Keratinocyte (primary cell): ENCODE results near the gene FXYD5. TPM values are rescaled to one million over a fixed set of nuclear protein-coding genes. Genes with fewer than 3 reads are reported as not detected.
A peak's percentile ranks its signal among the peaks of the same experiment; 100 is the strongest.

Experiments
- DNase-seq: peaks from one replicate; pipeline ENCODE4 v3.0.0-alpha.2; 2011; ENCODE audit warnings: low read depth, missing footprints, low spot score
- FAIRE-seq: peaks from 2 replicates; lab custom pipeline; 2011; peaks lifted over from hg19 to GRCh38; lab: Jason Lieb, UNC
- H2AFZ ChIP-seq: 2 replicates; pipeline ENCODE4 v1.6.0; 2012; ENCODE audit warnings: low read length, control low read depth, inconsistent platforms; ENCODE audit not compliant: control insufficient read depth
- H3K27ac ChIP-seq: 2 replicates; pipeline ENCODE4 v1.5.1; 2011; ENCODE audit warnings: low read length; ENCODE audit not compliant: control insufficient read depth, insufficient read depth
- H3K27me3 ChIP-seq: 3 replicates; pipeline ENCODE4 v1.6.0; 2011; ENCODE audit warnings: low read length; ENCODE audit not compliant: control insufficient read depth, insufficient read depth; ENCODE audit errors: extremely low read depth
- H3K36me3 ChIP-seq, 2 experiments: 2 replicates in 1 of 2; 3 replicates in 1 of 2; pipeline ENCODE4 v1.5.1; 2011; ENCODE audit warnings: low read length in 2 of 2, mild to moderate bottlenecking in 1 of 2; ENCODE audit not compliant: control insufficient read depth in 2 of 2, insufficient read depth in 2 of 2; ENCODE audit errors: extremely low read depth in 1 of 2
- H3K4me1 ChIP-seq: 3 replicates; pipeline ENCODE4 v1.5.1; 2011; ENCODE audit warnings: low read length; ENCODE audit not compliant: control insufficient read depth, insufficient read depth; ENCODE audit errors: extremely low read depth
- H3K4me2 ChIP-seq: 3 replicates; pipeline ENCODE4 v1.6.0; 2011; ENCODE audit warnings: low read depth, low read length; ENCODE audit not compliant: control insufficient read depth, insufficient read depth; ENCODE audit errors: extremely low read depth
- H3K4me3 ChIP-seq, 3 experiments: fragments of 200-600 bp in 1 of 3; sonication (generic) in 1 of 3; 2 replicates in 2 of 3; 3 replicates in 1 of 3; pipeline ENCODE4 v1.5.1; 2011 to 2016; ENCODE audit warnings: low read length in 3 of 3, mild to moderate bottlenecking in 3 of 3, control low read depth in 2 of 3, inconsistent platforms in 1 of 3, low read depth in 1 of 3, mixed read lengths in 1 of 3, mixed run types in 1 of 3, moderate library complexity in 1 of 3; ENCODE audit not compliant: control insufficient read depth in 2 of 3, insufficient read depth in 2 of 3; ENCODE audit errors: extremely low read depth in 1 of 3
- H3K79me2 ChIP-seq: 2 replicates; pipeline ENCODE4 v1.6.0; 2012; ENCODE audit warnings: low read length; ENCODE audit not compliant: control insufficient read depth, insufficient read depth
- H3K9ac ChIP-seq: 3 replicates; pipeline ENCODE4 v1.6.0; 2011; ENCODE audit warnings: low read length; ENCODE audit not compliant: control insufficient read depth, insufficient read depth; ENCODE audit errors: extremely low read depth
- H3K9me1 ChIP-seq: 3 replicates; pipeline ENCODE4 v1.6.0; 2011; ENCODE audit warnings: low read length; ENCODE audit not compliant: control insufficient read depth, insufficient read depth; ENCODE audit errors: extremely low read depth
- H3K9me3 ChIP-seq: 2 replicates; pipeline ENCODE4 v1.5.1; 2012; ENCODE audit warnings: low read depth, low read length; ENCODE audit not compliant: control insufficient read depth
- H4K20me1 ChIP-seq: 3 replicates; pipeline ENCODE4 v1.6.0; 2011; ENCODE audit warnings: low read length; ENCODE audit not compliant: control insufficient read depth, insufficient read depth; ENCODE audit errors: extremely low read depth
- CTCF ChIP-seq, 3 experiments: IDR thresholded peaks in 1 of 3; conservative IDR thresholded peaks in 1 of 3; optimal IDR thresholded peaks in 1 of 3; 2 replicates in 2 of 3; 3 replicates in 1 of 3; pipeline versions ENCODE3 to v1.5.1; 2011; ENCODE audit warnings: low read length in 3 of 3, mild to moderate bottlenecking in 3 of 3, moderate library complexity in 2 of 3, control low read depth in 1 of 3, inconsistent platforms in 1 of 3; ENCODE audit not compliant: insufficient read depth in 2 of 3; ENCODE audit errors: extremely low read depth in 1 of 3
- EZH2 ChIP-seq: IDR thresholded peaks from one replicate; pipeline ENCODE4 v1.6.1; 2012; ENCODE audit warnings: inconsistent platforms, mild to moderate bottlenecking, low read length, moderate library complexity
- dilution Hi-C: fragments of 300-500 bp; cut with MboI; formaldehyde crosslinking; loops from one replicate; pipeline ENCODE4 v1.7.0; 2020; ENCODE audit warnings: low sequenced_read_pairs; ENCODE audit not compliant: extremely low pct_ligation_motif_present
- polyA plus RNA-seq, 5 experiments: library from polyadenylated mRNA; depleted of rRNA in 3 of 5; stranded (reverse) in 3 of 5; stranded (forward) in 1 of 5; unstranded in 1 of 5; fragments of >200 nt; gene quantifications; 1 replicate in 1 of 5; 2 replicates in 3 of 5; 3 replicates in 1 of 5; pipeline versions ENCODE4 v1.2.1 to v1.2.3, GENCODE V29; 2011 to 2012; ENCODE audit warnings: missing spikeins in 2 of 5, low read depth in 1 of 5, low replicate concordance in 1 of 5

The FXYD5 gene
- polyA plus RNA-seq, 1 donor (not counting 4 experiments of a cell fraction or from before 2014, with no cell fraction given): 122 TPM

GRCh38 chr19:35143231-35143715, 11.3 kb upstream of the FXYD5 start, which contains the start of gene FXYD7:
TSS of gene FXYD7 (plus strand) at chr19:35143255. CDS start at chr19:35143334, 79 bp downstream.
- Histone ChIP-seq H3K4me3 (no peak within 1 kb of the TSS), H2AFZ (no peak within 1 kb of the TSS)
- FAIRE-seq: no peak

GRCh38 chr19:35143818-35144217, 10.7 kb upstream of the FXYD5 start:
- Histone ChIP-seq H3K9me1 (no peaks in the 10 kb centered on the region), H3K36me3 (no peaks in the 10 kb centered on the region), H3K79me2 (no peaks in the 10 kb centered on the region), H4K20me1 (no peaks in the 10 kb centered on the region), H3K4me2 (no peak overlapping the region), H3K9ac (no peak overlapping the region), H3K4me3 (no peak overlapping the region), H2AFZ (no peak overlapping the region), H3K4me1 (peaks cover 21% of the 10 kb centered on the region), H3K27me3 (peaks cover 19% of the 10 kb centered on the region), H3K9me3 (no peaks in the 10 kb centered on the region), H3K27ac (no peak overlapping the region)
- FAIRE-seq (peak; percentile 17), DNase-seq (no peak)
- no peak for TF ChIP-seq EZH2
- TF ChIP-seq CTCF (optimal IDR thresholded peaks at IDR 0.05 in 1 of 3, IDR thresholded peaks at IDR 0.05 in 1 of 3, conservative IDR thresholded peaks at IDR 0.05 in 1 of 3; ENCODE audit: extremely low read depth in 1 of 3, insufficient read depth in 2 of 3, low read length in 3 of 3): no peak
- dilution Hi-C loops: no loop called here

More at GRCh38 chr19:35143231-35143715, 11.3 kb upstream of the FXYD5 start, which contains the start of gene FXYD7:
- TF ChIP-seq CTCF (optimal IDR thresholded peaks at IDR 0.05 in 1 of 3, IDR thresholded peaks at IDR 0.05 in 1 of 3, conservative IDR thresholded peaks at IDR 0.05 in 1 of 3; ENCODE audit: extremely low read depth in 1 of 3, insufficient read depth in 2 of 3, low read length in 3 of 3) (no peak), EZH2 (no peak)
- no peak for DNase-seq
- Histone ChIP-seq H3K36me3 (no peaks in the 10 kb centered on the region), H3K27me3 (peaks cover 19% of the 10 kb centered on the region), H3K27ac (no peak within 1 kb of the TSS), H3K9me3 (no peaks in the 10 kb centered on the region), H3K9me1 (no peaks in the 10 kb centered on the region), H3K9ac (no peak within 1 kb of the TSS), H3K79me2 (no peaks in the 10 kb centered on the region), H3K4me1 (peaks cover 21% of the 10 kb centered on the region), H3K4me2 (peak within 1 kb of the TSS; percentile 56), H4K20me1 (no peaks in the 10 kb centered on the region)
- dilution Hi-C loops: no loop called here
